ENCODE data around the gene SGK1.
"Not testable (repeated sequence)": the region's sequence is repeated elsewhere in the genome, so short reads cannot be mapped to it uniquely, and the experiment has no call there.

SGK1 gene

GRCh38 chr6:134230087-134230700, 87.7 kb downstream of the SGK1 start:
- DNase-seq (ENCODE audit: low read depth in 1 of 2, low spot score in 1 of 2): no peak

- DNase-seq (ENCODE audit: low read depth in 1 of 2, low spot score in 1 of 2): no peak
Measured at GRCh38 chr6:134229520-134229919, 88.4 kb downstream of the SGK1 start.

- no peak for DNase-seq (ENCODE audit: low read depth in 1 of 2, low spot score in 1 of 2)
Measured at GRCh38 chr6:134223796-134224420, 94.0 kb downstream of the SGK1 start.

- DNase-seq (ENCODE audit: low read depth in 1 of 2, low spot score in 1 of 2): no peak
Measured at GRCh38 chr6:134221250-134221649, 96.7 kb downstream of the SGK1 start.

GRCh38 chr6:134217798-134218140, 100.1 kb downstream of the SGK1 start:
- DNase-seq (ENCODE audit: low read depth in 1 of 2, low spot score in 1 of 2): no peak

- DNase-seq (ENCODE audit: low read depth in 1 of 2, low spot score in 1 of 2): no peak
Measured at GRCh38 chr6:134217105-134217797, 100.7 kb downstream of the SGK1 start.

GRCh38 chr6:134216301-134217010, 101.5 kb downstream of the SGK1 start:
- no peak for DNase-seq (ENCODE audit: low read depth in 1 of 2, low spot score in 1 of 2)

GRCh38 chr6:134213410-134213809, 104.5 kb downstream of the SGK1 start:
- not testable (repeated sequence) for DNase-seq (ENCODE audit: low read depth in 1 of 2, low spot score in 1 of 2)

GRCh38 chr6:134211297-134211696, 106.6 kb downstream of the SGK1 start:
- no peak for DNase-seq (ENCODE audit: low read depth in 1 of 2, low spot score in 1 of 2)

GRCh38 chr6:134207421-134207820, 110.5 kb downstream of the SGK1 start:
- DNase-seq (ENCODE audit: low read depth in 1 of 2, low spot score in 1 of 2): no peak

GRCh38 chr6:134205366-134205765, 112.5 kb downstream of the SGK1 start:
- no peak for DNase-seq (ENCODE audit: low read depth in 1 of 2, low spot score in 1 of 2)

- DNase-seq (ENCODE audit: low read depth in 1 of 2, low spot score in 1 of 2): not testable (repeated sequence)
Measured at GRCh38 chr6:134204759-134205158, 113.2 kb downstream of the SGK1 start.

- DNase-seq (ENCODE audit: low read depth in 1 of 2, low spot score in 1 of 2): no peak
Measured at GRCh38 chr6:134204031-134204430, 113.9 kb downstream of the SGK1 start.

GRCh38 chr6:134201716-134202115, 116.2 kb downstream of the SGK1 start:
- DNase-seq (ENCODE audit: low read depth in 1 of 2, low spot score in 1 of 2): no peak

GRCh38 chr6:134199848-134200606, 117.9 kb downstream of the SGK1 start:
- DNase-seq (ENCODE audit: low read depth in 1 of 2, low spot score in 1 of 2): no peak

GRCh38 chr6:134198093-134198492, 119.8 kb downstream of the SGK1 start:
- no peak for DNase-seq (ENCODE audit: low read depth in 1 of 2, low spot score in 1 of 2)

GRCh38 chr6:134197685-134198084, 120.2 kb downstream of the SGK1 start:
- not testable (repeated sequence) for DNase-seq (ENCODE audit: low read depth in 1 of 2, low spot score in 1 of 2)

- no peak for DNase-seq (ENCODE audit: low read depth in 1 of 2, low spot score in 1 of 2)
Measured at GRCh38 chr6:134196568-134197193, 121.2 kb downstream of the SGK1 start.

- no peak for DNase-seq (ENCODE audit: low read depth in 1 of 2, low spot score in 1 of 2)
Measured at GRCh38 chr6:134195985-134196384, 121.9 kb downstream of the SGK1 start.

- no peak for DNase-seq (ENCODE audit: low read depth in 1 of 2, low spot score in 1 of 2)
Measured at GRCh38 chr6:134195164-134195906, 122.6 kb downstream of the SGK1 start.
